Breast epithelium (tissue), 4 donors: Measurements from ENCODE around the gene LGI4. TPM values are rescaled to one million over a fixed set of nuclear protein-coding genes. Genes with fewer than 3 reads are reported as not detected.

Source experiments
- DNase-seq, 2 donors: peaks; one replicate each; pipeline ENCODE4 v3.0.0-alpha.2; 2019; ENCODE audit warnings: low spot score in 2 of 2
- H3K27ac ChIP-seq, 2 donors: fragments of 200-600 bp; sonication (generic) in 1 of 2; one replicate each; pipeline ENCODE4 v1.5.1; 2016 to 2019; ENCODE audit warnings: mild to moderate bottlenecking in 1 of 2
- H3K27me3 ChIP-seq, 2 donors: fragments of 200-600 bp; sonication (generic) in 1 of 2; one replicate each; pipeline versions ENCODE4 v1.5.1 to v1.6.0; 2017 to 2019; ENCODE audit warnings: control low read depth in 1 of 2, mild to moderate bottlenecking in 1 of 2
- H3K36me3 ChIP-seq: fragments of 200-600 bp; one replicate; pipeline ENCODE4 v1.5.1; 2019
- H3K4me1 ChIP-seq, 2 donors: fragments of 200-600 bp; sonication (generic); one replicate each; pipeline ENCODE4 v1.5.1; 2016 to 2019; ENCODE audit warnings: control low read depth in 1 of 2
- H3K4me3 ChIP-seq, 3 donors: fragments of 200-600 bp; sonication (generic); 1 replicate in 2 of 3; 2 replicates in 1 of 3; pipeline ENCODE4 v1.5.1; 2016 to 2019; ENCODE audit warnings: mild to moderate bottlenecking in 3 of 3, moderate library complexity in 2 of 3
- H3K9me3 ChIP-seq, 2 donors: fragments of 200-600 bp; sonication (generic) in 1 of 2; one replicate each; pipeline ENCODE4 v1.5.1; 2016 to 2019; ENCODE audit warnings: control low read depth in 1 of 2
- POLR2A ChIP-seq: fragments of 450-650 bp; IDR thresholded peaks from one replicate; pipeline ENCODE4 v1.6.1; 2016; ENCODE audit warnings: antibody characterized with exemption, mild to moderate bottlenecking, moderate library complexity
- POLR2AphosphoS5 ChIP-seq, 3 donors: sonication (generic); formaldehyde crosslinking; IDR thresholded peaks; one replicate each; pipeline ENCODE4 v1.6.1; 2017; ENCODE audit warnings: antibody characterized with exemption in 3 of 3
- intact Hi-C: fragments of 100-400 bp; cut with DNase I; formaldehyde crosslinking; loops from one replicate; pipeline ENCODE4 v1.15.1; 2023; ENCODE audit warnings: low total_unique reads
- total RNA-seq, 3 donors: library from RNA; depleted of rRNA; stranded (reverse); fragments of >200 nt; gene quantifications; one replicate each; pipeline ENCODE4 v1.1.0, GENCODE V29; 2016
- TF ChIP-seq, protein P1 (sequence below), 3 donors: fragments of 450-650 bp; IDR thresholded peaks; one replicate each; pipeline ENCODE4 v1.5.1; 2016 to 2017; ENCODE audit warnings: antibody characterized with exemption in 3 of 3, mild to moderate bottlenecking in 3 of 3, moderate library complexity in 3 of 3

The LGI4 gene
- total RNA-seq, 3 donors from 2014 or later: 4.3 to 37.8 (median 5.3) TPM

DNA sequence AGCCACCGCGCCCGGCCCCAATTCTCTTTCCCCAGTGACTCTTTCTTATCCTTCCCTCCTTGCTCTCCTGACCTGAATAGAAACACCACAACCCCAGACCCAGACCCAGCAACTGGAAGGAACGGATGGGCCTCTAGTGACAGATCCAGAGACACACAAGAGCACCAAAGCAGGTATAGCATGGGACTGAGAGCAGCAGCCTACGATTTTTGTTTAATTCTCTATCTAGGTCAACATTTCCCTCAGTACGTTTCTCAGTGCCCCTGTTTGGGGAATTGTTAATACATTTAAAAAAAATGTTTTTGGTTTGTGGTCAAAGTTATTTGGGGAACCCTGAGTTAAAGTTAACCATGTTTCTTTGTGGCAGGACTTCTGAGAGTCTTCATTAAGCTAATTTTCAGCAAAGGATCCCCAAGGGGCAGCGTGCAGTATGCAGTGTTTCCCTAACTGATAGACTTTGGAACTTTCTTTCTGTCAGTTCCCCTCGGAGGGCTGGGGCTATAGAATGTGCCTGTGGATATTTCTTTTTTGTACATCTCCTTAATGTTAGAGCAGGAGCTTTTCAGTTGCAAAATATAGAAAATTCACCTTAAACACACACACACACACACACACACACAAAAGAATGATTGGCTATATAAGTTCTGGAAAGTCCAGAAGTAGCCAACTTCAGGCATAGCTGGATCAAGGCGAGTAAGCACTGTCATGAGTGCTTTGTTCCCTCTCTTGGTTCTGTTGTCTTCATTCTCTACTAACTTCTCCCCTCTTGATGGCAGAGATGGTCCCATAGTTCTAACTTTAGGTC lies 26.0 kb upstream of the LGI4 start:
- Histone ChIP-seq H3K36me3 (no peaks in the 10 kb centered on the region), H3K9me3 (peaks cover 12 to 13% of the 10 kb centered on the region in 2 donors), H3K4me3 (no peak overlapping the region), H3K27me3 (no peaks in the 10 kb centered on the region), H3K27ac (no peak overlapping the region), H3K4me1 (no peaks in the 10 kb centered on the region)
- TF ChIP-seq POLR2A (no peak), POLR2AphosphoS5 (IDR thresholded peaks at IDR 0.05) (no peak)
- TF ChIP-seq, protein P1, sequence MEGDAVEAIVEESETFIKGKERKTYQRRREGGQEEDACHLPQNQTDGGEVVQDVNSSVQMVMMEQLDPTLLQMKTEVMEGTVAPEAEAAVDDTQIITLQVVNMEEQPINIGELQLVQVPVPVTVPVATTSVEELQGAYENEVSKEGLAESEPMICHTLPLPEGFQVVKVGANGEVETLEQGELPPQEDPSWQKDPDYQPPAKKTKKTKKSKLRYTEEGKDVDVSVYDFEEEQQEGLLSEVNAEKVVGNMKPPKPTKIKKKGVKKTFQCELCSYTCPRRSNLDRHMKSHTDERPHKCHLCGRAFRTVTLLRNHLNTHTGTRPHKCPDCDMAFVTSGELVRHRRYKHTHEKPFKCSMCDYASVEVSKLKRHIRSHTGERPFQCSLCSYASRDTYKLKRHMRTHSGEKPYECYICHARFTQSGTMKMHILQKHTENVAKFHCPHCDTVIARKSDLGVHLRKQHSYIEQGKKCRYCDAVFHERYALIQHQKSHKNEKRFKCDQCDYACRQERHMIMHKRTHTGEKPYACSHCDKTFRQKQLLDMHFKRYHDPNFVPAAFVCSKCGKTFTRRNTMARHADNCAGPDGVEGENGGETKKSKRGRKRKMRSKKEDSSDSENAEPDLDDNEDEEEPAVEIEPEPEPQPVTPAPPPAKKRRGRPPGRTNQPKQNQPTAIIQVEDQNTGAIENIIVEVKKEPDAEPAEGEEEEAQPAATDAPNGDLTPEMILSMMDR (IDR thresholded peaks at IDR 0.05): no peak
- intact Hi-C loops: no loop called here
- DNase-seq: no peak

DNA sequence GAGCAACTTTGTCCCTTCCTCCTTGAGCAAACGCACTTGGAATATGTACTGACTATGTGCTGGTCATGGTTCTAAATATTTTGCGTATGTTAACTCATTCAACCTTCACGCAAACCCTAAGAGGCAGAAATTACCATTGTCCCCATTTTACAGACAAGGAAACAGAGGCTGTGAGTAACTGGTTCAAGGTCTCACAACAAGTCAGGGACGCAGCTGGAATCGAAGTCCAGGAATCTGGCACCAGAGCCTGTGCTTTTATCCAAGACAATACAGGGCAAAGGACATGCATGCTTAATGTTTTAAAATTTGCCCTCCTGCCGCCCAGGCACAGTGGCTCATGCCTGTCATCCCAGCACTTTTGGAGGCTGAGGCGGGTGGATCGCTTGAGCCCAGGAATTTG lies 24.7 kb upstream of the LGI4 start:
- Histone ChIP-seq H3K9me3 (peaks cover 8 to 13% of the 10 kb centered on the region in 2 donors), H3K27me3 (no peaks in the 10 kb centered on the region), H3K27ac (no peak overlapping the region), H3K36me3 (no peaks in the 10 kb centered on the region), H3K4me1 (no peaks in the 10 kb centered on the region), H3K4me3 (no peak overlapping the region)
- no peak for DNase-seq
- TF ChIP-seq, protein P1 (IDR thresholded peaks at IDR 0.05): no peak
- TF ChIP-seq POLR2AphosphoS5 (IDR thresholded peaks at IDR 0.05) (no peak), POLR2A (no peak)
- intact Hi-C loops: loop anchor here (10.0 kb wide), 1 partner anchor 105 kb away; the partner anchor contains the start of gene USF2

- H3K4me1 ChIP-seq: no peaks in the 10 kb centered on the region
- H3K27ac ChIP-seq: no peak overlapping the region
- intact Hi-C loops: loop anchor here (10.0 kb wide), 1 partner anchor 107 kb away; the partner anchor contains the start of gene USF2
- H3K9me3 ChIP-seq: peaks cover 0 to 3% of the 10 kb centered on the region in 2 donors
- H3K27me3 ChIP-seq: no peaks in the 10 kb centered on the region
- no peak overlapping the region for H3K4me3 ChIP-seq
- no peak for DNase-seq
- TF ChIP-seq, protein P1 (IDR thresholded peaks at IDR 0.05): no peak
- TF ChIP-seq POLR2AphosphoS5 (IDR thresholded peaks at IDR 0.05) (no peak), POLR2A (no peak)
- no peaks in the 10 kb centered on the region for H3K36me3 ChIP-seq
These were observed 22.6 kb upstream of the LGI4 start for GRCh38 chr19:35157431-35157830.

GRCh38 chr19:35156673-35157014 lies 21.8 kb upstream of the LGI4 start:
- no peak for DNase-seq
- H3K4me3 ChIP-seq: no peak overlapping the region
- no peaks in the 10 kb centered on the region for H3K27me3 ChIP-seq
- H3K9me3 ChIP-seq: no peaks in the 10 kb centered on the region
- no peak overlapping the region for H3K27ac ChIP-seq
- TF ChIP-seq, protein P1 (IDR thresholded peaks at IDR 0.05): no peak
- TF ChIP-seq POLR2AphosphoS5 (IDR thresholded peaks at IDR 0.05) (no peak), POLR2A (no peak)
- intact Hi-C loops: loop anchor here (10.0 kb wide), 1 partner anchor 108 kb away; the partner anchor contains the start of gene USF2
- no peaks in the 10 kb centered on the region for H3K36me3 ChIP-seq
- no peaks in the 10 kb centered on the region for H3K4me1 ChIP-seq

DNA sequence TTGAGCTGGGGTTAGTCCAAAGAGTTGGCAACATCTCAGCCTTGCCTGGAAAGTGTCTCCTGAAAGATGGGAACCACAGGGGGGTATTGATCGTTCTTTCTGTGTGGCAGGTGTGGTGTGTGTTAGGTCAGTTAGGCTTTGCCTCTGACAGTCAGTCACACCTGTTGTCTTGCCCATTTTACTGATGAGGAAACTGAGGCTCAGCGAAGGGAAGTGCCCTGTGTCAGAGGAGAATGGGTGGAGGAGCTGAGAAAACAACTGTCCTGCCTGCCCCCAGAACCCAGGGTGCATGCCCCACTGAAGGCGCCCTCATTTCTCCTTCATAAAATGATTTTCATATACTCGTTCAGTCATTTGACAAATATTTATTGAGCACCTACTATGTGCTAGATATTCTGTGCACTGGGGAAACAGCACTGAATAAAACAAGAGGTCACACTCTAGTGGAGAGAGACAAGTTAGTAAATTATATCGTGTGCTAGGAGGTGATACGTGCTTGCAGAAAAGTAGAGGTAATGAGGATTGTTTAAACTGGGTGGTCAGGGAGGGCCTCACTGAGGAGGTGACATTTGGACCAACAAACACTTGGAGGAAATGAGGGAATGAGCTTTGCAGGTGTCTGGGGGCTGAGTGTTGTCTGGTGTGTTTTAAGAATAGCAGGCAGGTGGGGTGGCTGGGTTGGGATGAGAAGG lies 21.3 kb upstream of the LGI4 start:
- Histone ChIP-seq H3K27me3 (no peaks in the 10 kb centered on the region), H3K4me3 (peak overlapping the region; percentile 69 to 82 (median 75)), H3K9me3 (no peaks in the 10 kb centered on the region), H3K36me3 (no peaks in the 10 kb centered on the region), H3K27ac (peak overlapping the region in 1 of 2 donors; percentile 85), H3K4me1 (no peaks in the 10 kb centered on the region)
- DNase-seq: no peak
- no peak for TF ChIP-seq POLR2A
- TF ChIP-seq POLR2AphosphoS5 (IDR thresholded peaks at IDR 0.05): no peak
- intact Hi-C loops: loop anchor here (10.0 kb wide), 1 partner anchor 109 kb away; the partner anchor contains the start of gene USF2
